ENCODE results near the gene CPLX1.
"Not testable (repeated sequence)": the region's sequence is repeated elsewhere in the genome, so short reads cannot be mapped to it uniquely, and the experiment has no call there.

CPLX1 gene

GRCh38 chr4:774419-775092 is 51.4 kb downstream of the CPLX1 start:
- DNase-seq = not testable (repeated sequence)

- no peak for DNase-seq
Observed at GRCh38 chr4:773214-773613, 52.7 kb downstream of the CPLX1 start.

- DNase-seq = no peak
Observed at GRCh38 chr4:772776-773175, 53.2 kb downstream of the CPLX1 start.

- DNase-seq = no peak
Observed at GRCh38 chr4:772118-772517, 53.8 kb downstream of the CPLX1 start.

- no peak for DNase-seq
Observed at GRCh38 chr4:771464-771863, 54.5 kb downstream of the CPLX1 start.

GRCh38 chr4:770022-770421 is 55.9 kb downstream of the CPLX1 start:
- DNase-seq = no peak

- DNase-seq = no peak
Observed at GRCh38 chr4:769511-769910, 56.4 kb downstream of the CPLX1 start.

GRCh38 chr4:768995-769394 is 56.9 kb downstream of the CPLX1 start:
- no peak for DNase-seq

GRCh38 chr4:768076-768475 is 57.9 kb downstream of the CPLX1 start:
- DNase-seq = no peak

- DNase-seq = no peak
Observed at GRCh38 chr4:766559-767283, 59.2 kb downstream of the CPLX1 start.

- DNase-seq = no peak
Observed at GRCh38 chr4:766152-766515, 59.8 kb downstream of the CPLX1 start.

- DNase-seq = no peak
Observed at GRCh38 chr4:764405-765169, 61.3 kb downstream of the CPLX1 start.

GRCh38 chr4:763922-764321 is 62.0 kb downstream of the CPLX1 start:
- no peak for DNase-seq

GRCh38 chr4:763191-763810 is 62.6 kb downstream of the CPLX1 start:
- no peak for DNase-seq

GRCh38 chr4:762211-763190 is 63.4 kb downstream of the CPLX1 start:
- DNase-seq = no peak

GRCh38 chr4:761739-762138 is 64.2 kb downstream of the CPLX1 start:
- no peak for DNase-seq

GRCh38 chr4:761086-761485 is 64.8 kb downstream of the CPLX1 start:
- DNase-seq = no peak

- DNase-seq = no peak
Observed at GRCh38 chr4:760616-761015, 65.3 kb downstream of the CPLX1 start.

- not testable (repeated sequence) for DNase-seq
Observed at GRCh38 chr4:759810-760209, 66.1 kb downstream of the CPLX1 start.

GRCh38 chr4:757111-757510 is 68.8 kb downstream of the CPLX1 start:
- DNase-seq = no peak

- no peak for DNase-seq
Observed at GRCh38 chr4:754221-755120, 71.5 kb downstream of the CPLX1 start.
